HG03378 (cell line): ENCODE measurements around the gene FHIT.

Experiments
- ATAC-seq: cut with Tn5 transposase; IDR thresholded peaks from one replicate; pipeline ENCODE4 v1.9.1; 2021; ENCODE audit warnings: mild to moderate bottlenecking, moderate library complexity; ENCODE audit not compliant: unreplicated experiment

FHIT gene

GRCh38 chr3:59877263-59878037, 1373.8 kb downstream of the FHIT start:
- ATAC-seq: no peak

- no peak for ATAC-seq
Measured at GRCh38 chr3:59876533-59877062, 1374.7 kb downstream of the FHIT start.

DNA sequence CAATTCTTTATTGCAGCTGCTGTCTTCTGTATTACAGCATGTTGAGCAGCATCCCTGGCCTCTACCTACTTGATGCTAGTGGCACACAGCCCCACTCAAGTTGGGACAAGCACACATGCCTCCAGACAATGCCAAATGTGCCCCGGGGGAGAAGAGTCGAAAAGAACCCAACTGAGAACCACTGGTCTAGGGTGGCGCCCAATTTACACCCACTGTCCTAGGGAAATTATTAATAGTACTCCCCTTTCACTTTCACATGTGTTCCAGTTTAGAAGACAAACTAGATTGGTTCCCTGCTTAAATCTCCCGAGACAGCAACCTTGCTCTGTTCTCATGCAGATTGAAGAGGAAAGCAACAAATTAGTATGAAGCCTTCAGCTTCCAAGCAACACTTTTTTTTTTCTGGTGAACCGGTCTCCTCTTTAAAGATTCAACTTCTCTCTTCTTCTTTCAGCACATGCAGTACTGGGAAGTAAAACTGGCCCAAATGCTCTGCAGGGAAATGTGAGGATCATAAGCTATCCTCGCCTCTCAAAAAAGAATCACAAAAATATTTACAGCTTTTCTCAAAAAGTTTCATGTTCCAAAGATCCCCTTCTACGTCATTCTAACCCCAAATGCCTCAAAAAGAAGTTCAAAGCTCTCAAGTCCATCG, 1377.5 kb downstream of the FHIT start:
- peak; percentile 89 for ATAC-seq

- ATAC-seq: no peak
Measured at GRCh38 chr3:59872128-59872527, 1379.1 kb downstream of the FHIT start.

DNA sequence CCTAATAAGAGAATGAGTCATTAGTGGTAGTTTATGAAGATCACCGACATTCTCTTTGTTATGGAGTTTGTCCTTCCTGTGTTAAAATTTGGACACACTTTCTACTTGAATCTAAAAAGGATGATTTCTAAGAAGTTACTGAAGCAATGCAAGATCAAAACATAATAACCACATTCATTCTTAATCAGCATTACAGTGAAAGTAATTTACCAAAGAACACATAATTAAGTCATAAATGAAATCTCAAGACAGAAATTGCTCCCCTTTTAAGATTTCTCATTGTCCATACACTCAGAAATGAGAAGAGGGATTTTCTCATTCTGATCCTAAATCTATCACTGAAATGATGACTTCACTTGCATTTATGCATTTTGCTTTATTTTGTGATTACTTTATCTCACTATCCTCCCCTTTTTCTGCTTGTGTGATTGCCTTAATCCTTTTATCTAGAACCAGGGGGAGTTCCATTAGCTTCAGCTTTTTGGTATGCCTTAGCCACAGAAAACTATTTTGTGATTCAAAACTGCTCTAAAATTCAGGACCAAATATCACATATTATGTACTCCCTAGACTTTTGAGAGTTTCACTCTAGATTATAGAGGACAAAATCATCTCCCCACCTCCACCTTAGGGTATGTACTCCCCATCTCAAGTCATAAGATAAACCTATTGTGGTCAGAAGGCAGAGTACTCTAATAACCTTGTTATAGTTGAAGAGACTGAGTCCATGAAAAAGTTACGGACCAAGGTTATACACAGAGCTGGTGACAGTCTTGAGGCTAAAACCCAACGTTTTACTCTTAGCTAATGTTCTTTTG, 1383.9 kb downstream of the FHIT start:
- ATAC-seq: no peak

- no peak for ATAC-seq
Measured at GRCh38 chr3:59866076-59866475, 1385.2 kb downstream of the FHIT start.

DNA sequence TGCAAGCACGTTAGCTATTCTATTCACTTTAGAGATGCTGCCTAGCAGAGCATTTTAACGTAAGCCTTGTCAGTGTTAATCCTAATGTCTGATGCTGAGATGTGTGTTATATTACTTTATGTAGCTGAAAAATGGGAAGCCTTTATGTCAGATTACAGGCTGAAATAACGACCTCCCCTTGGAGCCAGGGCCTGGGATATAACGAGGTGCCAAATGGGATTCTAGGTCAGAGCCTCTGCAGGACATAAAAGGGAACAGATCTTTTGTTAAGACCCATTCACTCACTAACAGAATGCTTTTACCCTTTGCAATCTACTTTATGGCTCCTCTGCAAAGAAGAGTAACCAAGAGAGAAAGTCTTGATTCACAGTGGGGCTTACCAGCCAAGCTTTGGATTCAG, 1385.9 kb downstream of the FHIT start:
- no peak for ATAC-seq

DNA sequence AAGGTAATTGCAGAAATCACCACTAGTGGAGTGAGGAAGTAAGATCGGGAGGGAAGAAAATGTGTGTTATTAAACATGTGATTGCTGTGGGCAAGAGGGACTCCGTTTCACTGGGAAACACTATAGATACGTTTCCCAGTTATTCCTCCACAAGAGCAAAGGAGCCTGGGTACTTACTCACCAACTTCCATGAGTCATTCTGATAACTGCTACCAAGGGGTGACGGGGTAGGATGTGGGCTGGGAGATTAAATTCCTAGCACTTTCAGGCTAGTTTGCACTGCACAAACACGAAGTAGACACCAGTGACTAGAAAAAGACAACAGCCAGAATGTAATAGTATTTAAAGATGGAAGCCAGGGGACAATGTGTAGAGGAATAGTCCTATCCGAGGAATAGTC, 1388.6 kb downstream of the FHIT start:
- no peak for ATAC-seq

DNA sequence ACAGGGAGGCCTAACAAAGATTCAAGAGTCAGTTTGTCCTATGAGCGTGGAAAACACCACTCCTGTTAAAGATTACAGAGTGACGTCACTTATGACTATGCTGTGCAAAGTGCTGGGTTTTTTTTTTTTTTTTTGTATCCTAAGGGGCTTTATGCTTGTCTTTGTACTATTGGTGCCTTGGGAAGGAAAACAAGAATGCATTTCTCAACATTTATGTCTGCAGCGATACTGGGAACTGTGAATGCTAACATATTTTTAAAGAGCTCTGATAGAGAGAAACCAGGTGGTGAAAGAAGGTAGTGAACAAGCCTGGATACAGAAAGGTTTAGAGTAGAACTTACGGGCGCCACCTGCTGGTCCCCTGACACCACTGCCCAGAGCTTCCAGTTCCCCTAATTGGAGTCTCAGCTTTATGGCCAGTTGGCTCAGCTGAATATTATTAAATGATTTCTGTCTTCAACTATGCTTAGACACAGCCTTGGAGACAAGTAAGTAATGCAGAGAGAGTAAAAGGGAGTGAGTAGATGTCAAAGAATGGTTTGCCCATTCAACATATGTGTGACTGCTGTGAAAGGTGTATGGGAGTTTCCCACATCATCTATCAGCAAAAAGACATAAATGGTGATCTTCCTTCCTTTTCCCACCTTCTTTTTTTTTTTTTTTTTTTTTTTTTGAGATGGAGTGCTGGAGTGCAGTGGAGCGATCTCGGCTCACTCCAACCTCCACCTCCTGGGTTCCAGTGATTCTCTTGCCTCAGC, 1393.5 kb downstream of the FHIT start:
- peak; percentile 96 for ATAC-seq

DNA sequence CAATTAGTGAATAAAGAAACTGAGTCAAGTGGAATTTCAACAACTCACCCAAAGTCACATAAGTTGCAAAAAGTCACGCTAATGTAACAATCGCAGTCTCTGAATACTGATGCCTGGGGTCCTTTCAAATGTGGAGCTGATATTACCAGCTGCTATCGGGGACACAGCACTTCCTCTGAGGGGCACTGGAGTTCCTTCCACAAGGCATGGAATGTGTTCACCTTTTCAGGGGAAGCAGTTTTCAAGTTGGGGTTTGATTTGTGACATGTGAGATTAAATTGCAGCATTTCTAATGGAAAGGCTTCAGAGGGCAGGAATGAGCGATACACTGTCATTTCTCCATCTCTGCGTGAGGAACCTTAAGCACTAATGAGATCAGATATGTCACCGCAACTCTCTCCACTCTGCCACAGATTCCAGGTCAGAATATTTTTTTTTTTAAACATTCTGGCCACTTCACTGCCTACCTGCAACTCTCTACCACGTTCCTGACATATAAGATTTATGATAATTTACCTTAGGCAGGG, 1394.3 kb downstream of the FHIT start:
- ATAC-seq: no peak

- no peak for ATAC-seq
Measured at GRCh38 chr3:59854061-59854709, 1397.1 kb downstream of the FHIT start.

DNA sequence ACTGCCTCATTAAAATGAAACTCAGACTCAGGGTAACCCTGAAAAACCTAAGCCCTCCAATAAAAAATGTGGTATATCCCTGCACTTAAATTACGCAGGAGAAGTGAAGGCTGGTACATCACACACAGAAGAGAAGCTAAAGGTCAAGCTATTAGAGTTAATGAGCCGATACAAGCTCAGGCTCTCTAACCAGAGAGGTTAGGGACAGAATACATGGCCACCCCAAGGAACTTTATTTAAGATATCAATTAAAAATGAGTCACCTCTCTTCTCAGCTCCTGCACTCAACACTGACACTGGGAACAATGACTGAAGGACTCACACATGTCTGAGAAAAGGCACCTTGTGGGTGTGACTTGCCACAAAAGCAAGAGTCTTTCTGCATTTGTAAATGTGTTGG, 1400.8 kb downstream of the FHIT start:
- no peak for ATAC-seq

DNA sequence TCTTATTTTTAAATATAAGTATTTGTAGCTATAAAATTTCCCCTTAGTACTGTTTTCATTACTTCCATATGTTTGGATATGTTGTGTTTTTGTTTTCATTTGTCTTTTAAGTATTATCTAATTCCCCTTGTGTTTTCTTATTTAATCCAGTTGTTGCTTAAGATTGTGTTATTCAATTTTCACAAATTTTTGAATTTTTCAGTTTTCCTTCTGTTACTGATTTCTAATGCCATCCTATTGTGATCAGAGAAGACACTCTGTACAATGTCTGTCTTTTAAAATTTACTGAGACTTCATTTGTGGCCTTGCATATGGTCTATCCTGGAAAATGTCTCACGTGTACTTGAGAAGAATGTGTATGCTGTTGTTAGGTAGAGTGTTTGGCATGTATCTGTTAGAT, 1405.9 kb downstream of the FHIT start:
- ATAC-seq: no peak

GRCh38 chr3:59843821-59844220, 1407.4 kb downstream of the FHIT start:
- no peak for ATAC-seq

GRCh38 chr3:59839810-59840515, 1411.3 kb downstream of the FHIT start:
- ATAC-seq: peak; percentile 98

DNA sequence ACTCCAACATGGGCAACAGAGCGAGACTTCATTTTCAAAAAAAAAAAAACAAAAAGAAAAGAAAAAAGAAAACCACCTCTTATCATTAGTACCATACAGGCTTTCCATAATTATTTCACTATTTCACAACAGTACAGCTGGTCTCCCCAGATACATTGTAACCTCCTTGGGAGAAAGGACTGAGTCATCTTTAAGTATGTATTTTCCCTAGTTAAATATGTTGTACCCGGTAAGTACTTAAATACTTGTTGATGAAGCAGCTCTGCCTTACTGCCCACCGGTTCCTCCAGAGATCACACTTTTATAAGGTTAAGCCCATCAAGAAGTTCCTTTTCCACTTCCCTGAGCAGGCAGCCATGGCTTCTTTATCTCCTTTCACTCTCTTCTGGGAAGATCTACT, 1412.0 kb downstream of the FHIT start:
- ATAC-seq: peak; percentile 25

- no peak for ATAC-seq
Measured at GRCh38 chr3:59836531-59836930, 1414.7 kb downstream of the FHIT start.

DNA sequence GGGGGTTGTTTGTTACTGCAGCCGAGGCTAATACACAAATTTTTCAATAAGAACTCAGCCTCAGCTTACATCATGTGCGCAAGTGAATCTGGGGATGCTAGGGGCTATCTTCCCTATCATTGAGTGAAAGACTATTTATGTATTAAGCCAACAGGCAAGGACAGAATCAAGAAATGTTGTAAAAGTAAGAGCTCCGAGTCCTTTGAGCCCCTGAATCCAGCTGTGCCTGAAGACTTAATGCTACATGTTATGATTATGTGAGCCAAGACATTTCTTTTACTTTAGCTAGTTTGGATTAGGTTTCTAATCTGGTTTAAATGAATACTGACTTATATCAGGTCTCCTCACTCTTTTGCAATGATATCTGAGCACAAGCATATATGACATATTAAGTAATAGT, 1418.5 kb downstream of the FHIT start:
- no peak for ATAC-seq

- ATAC-seq: no peak
Measured at GRCh38 chr3:59832241-59832640, 1419.0 kb downstream of the FHIT start.
